Measurements from ENCODE around the gene GATD1. TPM values are rescaled to one million over a fixed set of nuclear protein-coding genes. Genes with fewer than 3 reads are reported as not detected.

The GATD1 gene, protein sequence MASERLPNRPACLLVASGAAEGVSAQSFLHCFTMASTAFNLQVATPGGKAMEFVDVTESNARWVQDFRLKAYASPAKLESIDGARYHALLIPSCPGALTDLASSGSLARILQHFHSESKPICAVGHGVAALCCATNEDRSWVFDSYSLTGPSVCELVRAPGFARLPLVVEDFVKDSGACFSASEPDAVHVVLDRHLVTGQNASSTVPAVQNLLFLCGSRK
- total RNA-seq = 81.7 and 82.2 TPM in 2 replicates

DNA sequence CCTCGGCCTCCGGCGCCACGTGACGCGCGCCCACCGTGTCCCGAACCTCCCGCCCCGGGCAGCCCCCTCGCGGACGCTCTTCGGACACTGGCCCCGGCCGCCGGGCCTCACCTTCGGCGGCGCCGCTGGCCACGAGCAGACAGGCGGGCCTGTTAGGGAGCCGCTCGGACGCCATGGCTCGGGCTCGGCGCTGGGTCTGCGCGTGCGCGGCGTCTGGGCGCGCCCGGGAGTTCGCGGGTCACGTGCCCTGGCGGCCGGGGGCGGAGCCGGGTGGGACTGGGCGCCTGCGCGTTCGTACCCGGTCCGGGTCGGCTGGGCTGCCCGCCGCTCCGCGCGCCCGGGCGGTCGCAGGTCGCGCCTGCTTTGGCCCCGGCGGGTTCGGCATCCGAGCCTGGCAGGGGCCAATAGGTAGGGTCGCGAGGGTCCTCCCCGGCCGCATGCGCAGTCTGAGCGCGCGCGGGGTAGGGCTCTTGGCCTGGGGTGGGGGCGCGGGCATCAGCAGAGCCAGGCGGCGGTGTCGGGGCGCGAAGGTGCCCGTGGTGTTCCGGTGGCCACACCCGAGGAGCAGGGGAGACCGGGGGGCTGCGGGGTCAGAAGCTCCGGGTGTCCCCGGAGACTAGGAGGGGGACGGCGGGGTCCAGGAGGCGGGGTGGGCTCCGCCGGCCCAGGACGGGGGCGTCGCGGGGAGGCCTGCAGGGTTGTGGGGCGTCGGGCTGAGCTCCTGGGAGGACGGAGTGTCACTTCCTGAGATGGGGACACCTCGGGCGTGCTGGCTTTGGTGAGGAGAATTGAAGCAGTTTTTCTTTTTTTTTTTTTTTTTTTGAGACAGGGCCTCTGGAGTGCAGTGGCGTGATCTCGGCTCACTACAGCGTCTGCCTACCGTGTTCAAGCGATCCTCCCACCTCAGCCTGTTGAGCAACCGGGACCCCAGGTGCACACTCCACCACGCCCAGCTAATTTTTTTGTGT, at the start of gene GATD1:
TSS of gene GATD1 (minus strand) at position 200 of the 968 bp plus-strand sequence. CDS start at position 175, 25 bp downstream.
- intact Hi-C loops (cut with micrococcal nuclease) = loop anchor here (1.0 to 2.0 kb wide), 3 partner anchors 13 to 32 kb away; partner anchors contain the start of genes CEND1 and RPLP2

DNA sequence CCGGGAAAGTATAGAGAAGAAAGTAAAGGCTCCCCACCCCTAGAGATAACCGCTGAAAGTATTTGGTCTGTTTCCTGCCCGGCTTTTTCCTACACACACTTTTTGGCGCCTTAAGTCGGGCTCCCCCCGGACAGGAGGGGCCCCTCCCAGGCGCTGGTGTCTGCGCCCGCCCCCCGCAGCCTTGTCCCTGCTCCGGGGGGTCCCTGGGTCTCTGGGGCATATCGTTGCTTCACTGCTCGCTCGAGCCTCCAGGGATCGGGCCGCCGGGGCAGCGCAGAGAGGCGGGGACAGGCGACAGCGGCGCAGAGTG, 49.5 kb upstream of the GATD1 start:
- peaks cover 12% of the 10 kb centered on the region for H3K36me3 Mint-ChIP-seq (ENCODE audit: low read depth)

More for the DNA sequence above, at the start of gene GATD1:
- Mint-ChIP-seq H3K4me3 (peak within 1 kb of the TSS; percentile 92), H3K27ac (peak within 1 kb of the TSS; percentile 85), H3K27me3 (no peaks in the 10 kb centered on the region), H3K36me3 (ENCODE audit: low read depth) (peaks cover 19% of the 10 kb centered on the region), H3K4me1 (peaks cover 18% of the 10 kb centered on the region), H3K9me3 (no peaks in the 10 kb centered on the region)
- peak; percentile 99 for DNase-seq

DNA sequence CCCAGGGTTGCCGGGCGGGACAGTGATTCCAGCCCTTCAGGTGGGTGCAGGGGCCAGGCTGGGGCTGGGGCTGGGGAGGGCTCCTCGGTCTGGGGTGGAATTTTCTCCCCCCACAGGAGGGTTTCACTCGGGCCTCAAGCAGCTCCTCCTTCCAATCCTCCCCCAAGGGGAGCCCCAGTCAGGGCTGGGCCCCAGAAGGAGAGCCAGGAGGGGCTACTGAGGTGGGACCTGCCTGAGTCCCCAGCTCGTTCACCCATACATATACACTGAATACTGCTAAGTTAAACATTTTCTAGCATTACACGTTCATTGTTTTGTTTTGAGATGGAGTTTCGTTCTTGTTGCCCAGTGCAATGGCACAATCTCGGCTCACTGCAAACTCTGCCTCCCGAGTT, 48.9 kb upstream of the GATD1 start:
- no peak for DNase-seq
- Mint-ChIP-seq H3K9me3 (no peaks in the 10 kb centered on the region), H3K27me3 (peaks cover 32% of the 10 kb centered on the region), H3K36me3 (ENCODE audit: low read depth) (peaks cover 12% of the 10 kb centered on the region), H3K27ac (peak overlapping the region; percentile 56), H3K4me1 (peaks cover 18% of the 10 kb centered on the region), H3K4me3 (peak overlapping the region; percentile 81)
- intact Hi-C loops (cut with micrococcal nuclease) = loop anchor here (2.0 kb wide), 1 partner anchor 15 kb away; no protein-coding TSS in a partner anchor

More for the DNA sequence above, 49.5 kb upstream of the GATD1 start:
- Mint-ChIP-seq H3K27me3 (peaks cover 37% of the 10 kb centered on the region), H3K9me3 (no peaks in the 10 kb centered on the region), H3K4me1 (peaks cover 20% of the 10 kb centered on the region), H3K27ac (peak overlapping the region; percentile 56), H3K4me3 (peak overlapping the region; percentile 81)
- intact Hi-C loops (cut with micrococcal nuclease) = loop anchor here (2.0 kb wide), 1 partner anchor 16 kb away; no protein-coding TSS in a partner anchor
- no peak for DNase-seq

DNA sequence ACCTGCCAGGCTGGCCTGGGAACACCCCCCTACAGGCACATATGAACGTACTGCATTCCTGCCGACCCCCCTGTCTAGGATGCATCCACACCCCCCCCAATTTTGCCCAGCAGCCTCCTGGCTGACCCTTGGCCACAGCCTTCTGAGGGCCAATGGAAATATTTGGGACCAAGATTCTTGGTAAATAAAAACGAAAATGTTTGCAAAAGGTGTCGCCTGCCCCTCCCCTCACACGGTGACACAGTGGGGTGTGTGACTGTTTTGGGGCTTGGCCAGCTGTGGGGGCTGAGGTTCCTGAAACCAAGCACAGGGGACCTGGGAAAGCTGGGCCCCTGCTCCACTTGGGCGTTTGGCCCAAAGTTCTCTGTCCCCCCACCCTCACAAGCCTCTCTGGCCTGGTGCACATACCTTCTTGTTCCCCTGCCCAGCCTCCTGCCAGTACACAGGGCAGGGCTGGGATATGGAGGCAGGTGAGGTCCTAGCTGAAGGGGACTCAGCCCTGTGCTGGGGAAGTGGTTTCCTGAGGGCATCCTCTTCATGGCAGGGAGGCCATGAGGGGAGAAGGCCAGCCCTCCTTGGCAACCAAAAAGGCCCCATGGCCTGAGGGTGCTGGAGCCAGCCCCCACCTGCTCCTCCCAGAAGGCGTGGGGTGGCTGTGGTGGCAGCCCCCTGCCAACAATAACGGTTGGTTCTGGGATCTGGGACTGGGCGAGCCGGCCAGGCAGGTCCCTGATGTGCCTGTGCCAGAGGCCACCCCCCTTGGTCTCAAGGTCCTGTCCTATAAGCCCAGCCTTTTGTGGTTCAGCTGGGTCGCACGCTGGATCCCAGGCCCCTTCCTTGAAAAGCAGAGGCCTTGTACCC, 48.3 kb upstream of the GATD1 start:
- Mint-ChIP-seq H3K4me3 (no peak overlapping the region), H3K36me3 (ENCODE audit: low read depth) (peaks cover 12% of the 10 kb centered on the region), H3K4me1 (peaks cover 22% of the 10 kb centered on the region), H3K27ac (no peak overlapping the region), H3K9me3 (no peaks in the 10 kb centered on the region), H3K27me3 (peaks cover 29% of the 10 kb centered on the region)
- DNase-seq = no peak
- intact Hi-C loops (cut with micrococcal nuclease) = loop anchor here (2.0 kb wide), 1 partner anchor 15 kb away; no protein-coding TSS in a partner anchor

DNA sequence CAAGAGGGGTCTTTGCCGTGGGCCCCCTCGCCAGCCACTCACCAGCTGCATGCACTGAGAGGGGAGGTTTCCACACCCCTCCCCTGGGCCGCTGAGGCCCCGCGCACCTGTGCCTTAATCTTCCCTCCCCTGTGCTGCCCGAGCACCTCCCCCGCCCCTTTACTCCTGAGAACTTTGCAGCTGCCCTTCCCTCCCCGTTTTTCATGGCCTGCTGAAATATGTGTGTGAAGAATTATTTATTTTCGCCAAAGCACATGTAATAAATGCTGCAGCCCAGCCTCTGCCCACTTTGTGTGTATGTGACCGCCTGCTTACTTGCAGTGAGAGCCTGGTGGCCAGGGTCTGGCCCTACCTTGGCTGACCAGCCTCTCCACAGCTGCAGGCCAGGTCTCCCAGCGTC, 47.7 kb upstream of the GATD1 start:
- Mint-ChIP-seq H3K27ac (no peak overlapping the region), H3K27me3 (peaks cover 25% of the 10 kb centered on the region), H3K36me3 (ENCODE audit: low read depth) (peaks cover 12% of the 10 kb centered on the region), H3K4me1 (peaks cover 22% of the 10 kb centered on the region), H3K4me3 (no peak overlapping the region), H3K9me3 (no peaks in the 10 kb centered on the region)
- intact Hi-C loops (cut with micrococcal nuclease) = no loop called here
- DNase-seq = no peak

DNA sequence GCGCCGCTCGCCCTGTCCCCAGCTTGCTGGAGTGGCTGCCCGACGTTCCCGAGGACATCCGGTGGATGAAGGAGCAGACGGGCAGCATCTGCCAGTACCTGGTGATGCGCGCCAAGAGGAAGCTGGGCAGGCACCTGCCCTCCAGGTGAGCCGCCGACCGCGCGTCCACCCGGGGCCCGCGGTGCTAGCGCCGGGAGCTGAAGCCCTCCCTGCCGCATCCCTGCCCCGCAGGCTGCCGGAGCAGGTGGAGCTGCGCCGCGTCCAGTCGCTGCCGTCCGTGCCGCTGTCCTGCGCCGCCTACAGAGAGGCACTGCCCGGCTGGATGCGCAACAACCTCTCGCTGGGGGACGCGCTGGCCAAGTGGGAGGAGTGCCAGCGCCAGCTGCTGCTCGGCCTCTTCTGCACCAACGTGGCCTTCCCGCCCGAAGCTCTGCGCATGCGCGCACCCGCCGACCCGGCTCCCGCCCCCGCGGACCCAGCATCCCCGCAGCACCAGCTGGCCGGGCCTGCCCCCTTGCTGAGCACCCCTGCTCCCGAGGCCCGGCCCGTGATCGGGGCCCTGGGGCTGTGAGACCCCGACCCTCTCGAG, 47.1 kb upstream of the GATD1 start:
- Mint-ChIP-seq H3K4me3 (no peak overlapping the region), H3K27me3 (peaks cover 20% of the 10 kb centered on the region), H3K27ac (no peak overlapping the region), H3K9me3 (no peaks in the 10 kb centered on the region), H3K36me3 (ENCODE audit: low read depth) (peaks cover 12% of the 10 kb centered on the region), H3K4me1 (peaks cover 20% of the 10 kb centered on the region)
- intact Hi-C loops (cut with micrococcal nuclease) = no loop called here
- DNase-seq = no peak

DNA sequence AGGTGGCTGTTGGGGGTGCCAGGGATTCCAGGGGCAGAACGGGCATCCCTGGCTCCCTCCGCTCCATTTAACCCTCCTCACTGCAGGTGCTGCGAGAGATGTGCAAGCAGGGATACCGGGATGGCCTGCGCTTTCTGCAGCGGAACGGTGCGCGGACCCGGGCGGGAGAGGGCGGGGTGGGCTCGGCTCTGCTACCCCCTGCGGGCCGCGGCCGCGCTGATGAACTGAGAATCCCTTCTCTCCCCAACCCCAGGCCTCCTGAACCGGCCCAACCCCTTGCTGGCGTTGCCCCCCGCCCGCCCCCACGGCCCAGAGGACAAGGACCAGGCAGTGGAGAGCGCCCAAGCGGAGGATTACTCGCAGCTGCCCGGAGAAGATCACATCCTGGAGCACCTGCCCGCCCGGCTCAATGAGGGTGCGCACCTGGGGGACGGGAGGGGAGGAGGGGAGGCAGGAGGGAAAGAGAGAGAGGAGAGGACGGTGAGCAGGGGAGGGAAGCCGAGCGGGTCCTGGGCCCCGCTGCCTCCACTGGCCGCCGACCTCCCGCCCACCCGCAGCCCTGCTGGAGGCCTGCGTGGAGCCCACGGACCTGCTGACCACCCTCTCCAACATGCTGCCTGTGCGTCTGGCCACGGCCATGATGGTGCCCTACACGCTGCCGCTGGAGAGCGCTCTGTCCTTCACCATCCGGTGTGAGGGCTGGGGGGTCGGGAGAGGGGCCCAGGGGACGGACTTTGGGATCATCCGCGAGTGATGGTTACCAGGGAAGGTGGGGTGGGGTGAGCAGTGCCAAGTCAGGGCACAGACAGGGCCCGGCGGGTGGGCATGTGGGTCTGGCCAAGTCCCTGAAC, 46.4 kb upstream of the GATD1 start:
- no peak overlapping the region for H3K27ac Mint-ChIP-seq
- no peak overlapping the region for H3K4me3 Mint-ChIP-seq
- peaks cover 14% of the 10 kb centered on the region for H3K27me3 Mint-ChIP-seq
- intact Hi-C loops (cut with micrococcal nuclease) = no loop called here
- peaks cover 16% of the 10 kb centered on the region for H3K4me1 Mint-ChIP-seq
- no peak for DNase-seq
- H3K9me3 Mint-ChIP-seq = no peaks in the 10 kb centered on the region
- H3K36me3 Mint-ChIP-seq (ENCODE audit: low read depth) = peaks cover 12% of the 10 kb centered on the region

DNA sequence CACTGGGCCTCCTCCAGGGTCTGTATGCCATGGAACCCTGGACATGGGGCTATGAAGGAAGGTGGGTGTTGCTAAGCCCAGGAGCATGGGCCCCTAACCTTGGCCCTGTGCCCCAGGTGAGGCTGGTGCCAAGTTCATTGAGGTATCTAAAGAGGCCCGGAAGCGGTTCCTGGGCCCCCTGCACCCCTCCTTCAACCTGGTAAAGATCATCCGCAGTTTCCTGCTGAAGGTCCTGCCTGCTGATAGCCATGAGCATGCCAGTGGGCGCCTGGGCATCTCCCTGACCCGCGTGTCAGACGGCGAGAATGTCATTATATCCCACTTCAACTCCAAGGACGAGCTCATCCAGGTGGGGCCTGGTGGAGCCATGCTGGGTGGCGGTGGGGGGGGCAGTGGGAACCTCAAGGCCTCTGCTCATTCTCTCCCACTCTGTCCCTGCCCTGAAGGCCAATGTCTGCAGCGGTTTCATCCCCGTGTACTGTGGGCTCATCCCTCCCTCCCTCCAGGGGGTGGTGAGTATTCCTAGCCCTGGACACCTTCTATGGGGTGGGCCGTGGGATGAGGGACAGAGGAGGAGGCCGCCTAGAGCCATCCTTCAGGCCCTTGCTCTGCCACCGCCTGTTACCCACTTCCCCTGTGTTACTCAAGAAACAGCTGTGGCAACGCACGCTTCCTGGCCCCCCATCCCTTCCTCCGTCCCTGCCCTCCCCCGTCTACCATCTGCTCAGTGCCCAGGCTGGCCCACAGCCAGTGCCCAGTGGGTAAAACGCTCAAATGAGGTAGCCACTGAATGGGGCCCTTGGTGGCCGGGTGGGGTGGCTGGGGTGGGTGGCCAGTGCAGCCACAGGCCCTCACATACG, 44.5 kb upstream of the GATD1 start:
- H3K4me3 Mint-ChIP-seq = peak overlapping the region; percentile 35
- intact Hi-C loops (cut with micrococcal nuclease) = no loop called here

DNA sequence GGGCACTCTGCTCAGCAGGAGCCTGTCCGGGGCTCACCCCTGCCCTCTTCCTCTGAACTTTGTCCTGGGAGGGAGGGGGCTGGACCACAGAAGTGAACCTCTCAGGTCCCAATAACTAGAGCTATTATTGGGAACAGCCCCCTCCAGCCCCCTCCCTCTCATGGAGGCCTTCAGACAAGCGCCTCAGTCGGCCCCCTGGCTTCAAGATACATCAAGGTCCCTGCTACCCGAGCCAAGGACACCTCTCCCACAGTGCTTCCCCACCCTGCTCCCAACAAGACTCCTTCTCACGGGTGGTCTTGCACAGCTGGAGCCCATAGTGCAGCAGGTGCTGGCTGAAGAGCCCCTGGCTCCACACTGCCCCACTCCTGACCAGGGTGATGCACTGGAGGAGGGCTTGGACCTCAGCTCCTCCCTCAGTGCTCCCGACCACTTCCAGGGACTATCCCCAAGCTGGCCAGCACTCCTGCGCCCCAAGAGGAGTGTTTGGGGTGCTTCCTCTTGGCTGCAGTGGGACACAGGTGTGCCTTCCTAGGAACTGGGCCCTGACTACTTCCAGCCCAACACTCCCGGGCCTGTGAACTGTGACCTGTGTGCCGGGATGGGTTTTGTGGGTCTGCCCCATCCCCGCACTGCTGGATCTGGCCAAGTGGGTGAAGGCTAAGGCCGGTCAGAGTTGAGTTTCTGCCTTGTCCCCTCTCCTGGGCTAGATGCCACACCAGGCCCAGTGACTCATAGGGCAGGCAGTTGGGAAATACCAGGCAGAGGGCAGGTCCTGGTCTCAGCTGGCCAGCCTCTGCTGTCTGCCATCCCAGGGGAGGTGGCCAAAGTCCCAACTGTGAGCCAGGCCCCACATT, 43.6 kb upstream of the GATD1 start:
- intact Hi-C loops (cut with micrococcal nuclease) = no loop called here

More for the DNA sequence above, 44.5 kb upstream of the GATD1 start:
- DNase-seq = no peak
- Mint-ChIP-seq H3K4me1 (peaks cover 9% of the 10 kb centered on the region), H3K36me3 (ENCODE audit: low read depth) (peaks cover 13% of the 10 kb centered on the region), H3K27ac (no peak overlapping the region), H3K27me3 (peaks cover 1% of the 10 kb centered on the region), H3K9me3 (no peaks in the 10 kb centered on the region)

DNA sequence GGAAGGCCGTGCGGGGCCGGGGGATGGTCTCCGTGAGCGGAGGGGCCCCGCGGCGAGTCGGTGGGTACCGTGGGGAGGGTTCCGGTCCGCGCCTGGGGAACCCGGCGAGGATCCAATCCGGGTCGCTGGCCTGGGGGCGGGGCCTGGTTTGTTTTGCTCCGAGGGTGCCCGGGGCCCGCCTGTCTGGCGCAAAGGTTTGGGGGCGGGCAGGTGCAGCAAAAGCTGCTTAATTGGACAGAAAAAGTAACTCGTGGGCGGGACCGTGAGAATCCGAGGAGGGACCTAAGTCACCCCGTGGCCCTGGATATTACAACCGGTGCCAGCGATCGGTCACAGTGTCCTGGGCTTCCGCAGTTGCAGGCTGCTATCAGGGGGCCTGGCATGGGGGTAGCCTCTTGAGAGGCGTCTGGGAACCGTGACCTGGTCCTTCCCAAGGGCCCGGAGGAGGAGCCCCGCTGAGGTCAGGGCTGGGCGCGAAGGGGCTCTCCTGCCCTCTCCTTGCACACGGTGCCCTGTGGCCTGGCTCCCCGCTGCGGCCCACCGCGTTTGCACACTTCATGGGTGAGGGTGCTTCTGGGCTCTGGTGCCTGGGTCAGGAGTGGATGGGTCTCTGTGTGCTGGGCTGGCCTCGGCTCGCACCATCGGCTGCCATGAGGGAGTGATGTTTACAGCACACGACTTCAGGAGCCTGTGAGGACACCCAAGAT, 42.8 kb upstream of the GATD1 start:
- intact Hi-C loops (cut with micrococcal nuclease) = loop anchor here (1.0 kb wide), 1 partner anchor 11 kb away; the partner anchor contains the start of gene RPLP2
- H3K9me3 Mint-ChIP-seq = no peaks in the 10 kb centered on the region
- peaks cover 7% of the 10 kb centered on the region for H3K4me1 Mint-ChIP-seq
- H3K4me3 Mint-ChIP-seq = peak overlapping the region; percentile 85
- no peaks in the 10 kb centered on the region for H3K27me3 Mint-ChIP-seq
- DNase-seq = peak; percentile 98
- H3K36me3 Mint-ChIP-seq (ENCODE audit: low read depth) = peaks cover 13% of the 10 kb centered on the region
- peak overlapping the region; percentile 84 for H3K27ac Mint-ChIP-seq

More for the DNA sequence above, 43.6 kb upstream of the GATD1 start:
- Mint-ChIP-seq H3K27ac (no peak overlapping the region), H3K36me3 (ENCODE audit: low read depth) (peaks cover 13% of the 10 kb centered on the region), H3K4me1 (peaks cover 7% of the 10 kb centered on the region), H3K4me3 (peak overlapping the region; percentile 85), H3K9me3 (no peaks in the 10 kb centered on the region), H3K27me3 (no peaks in the 10 kb centered on the region)
- DNase-seq = no peak

Data from activated CD4-positive, alpha-beta T cell treated with anti-CD3 and anti-CD28 coated beads, Interleukin-2, amount 10 ng/mL, durations not matched to agents 24 days and 14 days (primary cell).